Smooth muscle cell (in vitro differentiated cells): ENCODE results near the gene FAM167B. TPM values are rescaled to one million over a fixed set of nuclear protein-coding genes. Genes with fewer than 3 reads are reported as not detected.

Experiments used
- DNase-seq: peaks from one replicate; lab custom pipeline; 2025; ENCODE audit not compliant: unreplicated experiment; lab: John Stamatoyannopoulos, UW
- H2AFZ ChIP-seq: fragments of 200-600 bp; sonication (generic); 2 replicates; pipeline ENCODE4 v1.6.0; 2016; ENCODE audit warnings: antibody characterized with exemption, low read depth, mild to moderate bottlenecking
- H3F3A ChIP-seq: fragments of 200-600 bp; sonication (generic); 2 replicates; pipeline ENCODE4 v1.6.0; 2017; ENCODE audit warnings: antibody characterized with exemption, low read depth
- H3K27ac ChIP-seq: fragments of 200-600 bp; sonication (generic); 2 replicates; pipeline ENCODE4 v1.5.1; 2016; ENCODE audit warnings: low read depth, mild to moderate bottlenecking
- H3K27me3 ChIP-seq: fragments of 200-600 bp; sonication (generic); 2 replicates; pipeline ENCODE4 v1.6.1; 2016; ENCODE audit warnings: low read depth, mild to moderate bottlenecking
- H3K36me3 ChIP-seq: fragments of 200-600 bp; sonication (generic); 2 replicates; pipeline ENCODE4 v1.5.1; 2016; ENCODE audit warnings: low read depth
- H3K4me1 ChIP-seq: fragments of 200-600 bp; sonication (generic); 2 replicates; pipeline ENCODE4 v1.5.1; 2016; ENCODE audit warnings: low read depth
- H3K4me2 ChIP-seq: fragments of 200-600 bp; sonication (generic); 2 replicates; pipeline ENCODE4 v1.6.0; 2016; ENCODE audit warnings: mild to moderate bottlenecking
- H3K4me3 ChIP-seq: fragments of 200-600 bp; sonication (generic); 2 replicates; pipeline ENCODE4 v1.5.1; 2016; ENCODE audit warnings: mild to moderate bottlenecking
- H3K79me2 ChIP-seq: fragments of 200-600 bp; sonication (generic); 2 replicates; pipeline ENCODE4 v1.6.0; 2016; ENCODE audit warnings: low read depth, mild to moderate bottlenecking
- H3K9ac ChIP-seq: fragments of 200-600 bp; sonication (generic); 2 replicates; pipeline ENCODE4 v1.6.0; 2016; ENCODE audit warnings: low read depth
- H3K9me3 ChIP-seq: fragments of 200-600 bp; sonication (generic); replicated peaks from 2 replicates; pipeline ENCODE4 v1.5.1; 2016; ENCODE audit warnings: low read depth
- H4K20me1 ChIP-seq: fragments of 200-600 bp; sonication (generic); 2 replicates; pipeline ENCODE4 v1.6.0; 2016; ENCODE audit warnings: low read depth
- WGBS: methylation state at CpG from one replicate; pipeline ENCODE4 v1.1.7; 2016; ENCODE audit warnings: low lambda C conversion rate; 5-methylcytosine and 5-hydroxymethylcytosine counted together
- polyA plus RNA-seq: library from polyadenylated mRNA; unstranded; fragments of >200 nt; fragmentation: Nextera tagmentation; extraction: Ambion mirVana; gene quantifications from 2 replicates; pipeline ENCODE4 v1.2.1, GENCODE V29; 2016
- total RNA-seq: library from RNA; depleted of rRNA; stranded (reverse); fragments of >200 nt; gene quantifications from 2 replicates; pipeline ENCODE4 v1.2.3, GENCODE V29; 2014
- TF ChIP-seq, protein P1 (sequence below): fragments of 200-600 bp; sonication (generic); IDR thresholded peaks from 2 replicates; pipeline ENCODE4 v1.5.1; 2017; ENCODE audit warnings: borderline replicate concordance, mild to moderate bottlenecking, antibody characterized with exemption; ENCODE audit not compliant: insufficient read depth, poor library complexity, severe bottlenecking

Gene FAM167B
- total RNA-seq (0.31 TPM in 1 of 2 replicates, not detected in the other), polyA plus RNA-seq (0.39 TPM in 1 of 2 replicates, not detected in the other)

DNA sequence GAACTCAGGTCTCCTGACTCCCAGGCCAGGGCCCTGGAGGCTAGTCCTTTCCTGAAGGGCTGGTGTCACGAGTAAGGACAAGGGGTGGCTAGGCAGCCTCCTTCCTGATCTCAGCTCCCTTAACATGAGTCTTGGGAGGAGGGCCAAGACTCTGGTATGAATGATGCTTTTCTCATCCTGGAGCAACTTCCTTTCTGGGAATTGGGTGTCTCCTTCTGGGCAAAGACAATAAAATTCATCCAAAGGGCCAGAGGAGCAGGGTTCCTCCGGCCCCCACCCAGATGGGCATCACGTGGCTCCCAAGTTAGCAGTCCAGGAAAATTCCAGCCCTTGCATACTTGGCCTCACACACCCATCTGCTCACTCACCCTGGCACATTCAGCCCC, at the start of gene FAM167B:
Gene FAM167B (plus strand): TSS at position 335 of the 386 bp plus-strand sequence. CDS start 200 bp downstream, outside the sequence.
- 85% methylated on average over 3 of the region's 3 CpGs for WGBS
- H3K27me3 ChIP-seq: no peaks in the 10 kb centered on the region
- TF ChIP-seq, protein P1, sequence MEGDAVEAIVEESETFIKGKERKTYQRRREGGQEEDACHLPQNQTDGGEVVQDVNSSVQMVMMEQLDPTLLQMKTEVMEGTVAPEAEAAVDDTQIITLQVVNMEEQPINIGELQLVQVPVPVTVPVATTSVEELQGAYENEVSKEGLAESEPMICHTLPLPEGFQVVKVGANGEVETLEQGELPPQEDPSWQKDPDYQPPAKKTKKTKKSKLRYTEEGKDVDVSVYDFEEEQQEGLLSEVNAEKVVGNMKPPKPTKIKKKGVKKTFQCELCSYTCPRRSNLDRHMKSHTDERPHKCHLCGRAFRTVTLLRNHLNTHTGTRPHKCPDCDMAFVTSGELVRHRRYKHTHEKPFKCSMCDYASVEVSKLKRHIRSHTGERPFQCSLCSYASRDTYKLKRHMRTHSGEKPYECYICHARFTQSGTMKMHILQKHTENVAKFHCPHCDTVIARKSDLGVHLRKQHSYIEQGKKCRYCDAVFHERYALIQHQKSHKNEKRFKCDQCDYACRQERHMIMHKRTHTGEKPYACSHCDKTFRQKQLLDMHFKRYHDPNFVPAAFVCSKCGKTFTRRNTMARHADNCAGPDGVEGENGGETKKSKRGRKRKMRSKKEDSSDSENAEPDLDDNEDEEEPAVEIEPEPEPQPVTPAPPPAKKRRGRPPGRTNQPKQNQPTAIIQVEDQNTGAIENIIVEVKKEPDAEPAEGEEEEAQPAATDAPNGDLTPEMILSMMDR: no peak
- no peaks in the 10 kb centered on the region for H4K20me1 ChIP-seq
- no peaks in the 10 kb centered on the region for H3K36me3 ChIP-seq
- DNase-seq: no peak
- H3F3A ChIP-seq: no peaks in the 10 kb centered on the region
- H3K27ac ChIP-seq: no peak within 1 kb of the TSS
- no peak within 1 kb of the TSS for H2AFZ ChIP-seq
- H3K4me1 ChIP-seq: peaks cover 7% of the 10 kb centered on the region
- H3K9me3 ChIP-seq: no peaks in the 10 kb centered on the region
- H3K79me2 ChIP-seq: no peaks in the 10 kb centered on the region
- H3K4me2 ChIP-seq: no peak within 1 kb of the TSS
- no peak within 1 kb of the TSS for H3K4me3 ChIP-seq
- no peak within 1 kb of the TSS for H3K9ac ChIP-seq

DNA sequence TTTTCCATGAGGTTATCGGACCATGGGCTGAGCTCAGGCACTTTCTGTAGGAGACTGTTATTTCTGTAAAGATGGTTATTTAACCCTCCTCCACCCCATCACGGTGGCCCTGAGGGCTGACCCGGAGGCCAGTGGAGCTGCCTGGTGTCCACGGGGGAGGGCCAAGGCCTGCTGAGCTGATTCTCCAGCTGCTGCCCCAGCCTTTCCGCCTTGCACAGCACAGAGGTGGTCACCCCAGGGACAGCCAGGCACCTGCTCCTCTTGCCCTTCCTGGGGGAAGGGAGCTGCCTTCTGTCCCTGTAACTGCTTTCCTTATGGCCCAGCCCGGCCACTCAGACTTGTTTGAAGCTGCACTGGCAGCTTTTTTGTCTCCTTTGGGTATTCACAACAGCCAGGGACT, 49.2 kb upstream of the FAM167B start:
- Histone ChIP-seq H3K4me2 (no peak overlapping the region), H3K9ac (no peak overlapping the region), H3K4me3 (no peak overlapping the region), H3K4me1 (peaks cover 18% of the 10 kb centered on the region), H4K20me1 (peaks cover 11% of the 10 kb centered on the region), H3K27me3 (no peaks in the 10 kb centered on the region), H3K79me2 (no peaks in the 10 kb centered on the region), H3K9me3 (no peaks in the 10 kb centered on the region), H2AFZ (no peak overlapping the region), H3K36me3 (peaks cover 9% of the 10 kb centered on the region), H3F3A (peaks cover 40% of the 10 kb centered on the region), H3K27ac (peak overlapping the region; percentile 24)
- no peak for DNase-seq
- WGBS: 85% methylated on average over 6 of the region's 6 CpGs
- TF ChIP-seq, protein P1: no peak

DNA sequence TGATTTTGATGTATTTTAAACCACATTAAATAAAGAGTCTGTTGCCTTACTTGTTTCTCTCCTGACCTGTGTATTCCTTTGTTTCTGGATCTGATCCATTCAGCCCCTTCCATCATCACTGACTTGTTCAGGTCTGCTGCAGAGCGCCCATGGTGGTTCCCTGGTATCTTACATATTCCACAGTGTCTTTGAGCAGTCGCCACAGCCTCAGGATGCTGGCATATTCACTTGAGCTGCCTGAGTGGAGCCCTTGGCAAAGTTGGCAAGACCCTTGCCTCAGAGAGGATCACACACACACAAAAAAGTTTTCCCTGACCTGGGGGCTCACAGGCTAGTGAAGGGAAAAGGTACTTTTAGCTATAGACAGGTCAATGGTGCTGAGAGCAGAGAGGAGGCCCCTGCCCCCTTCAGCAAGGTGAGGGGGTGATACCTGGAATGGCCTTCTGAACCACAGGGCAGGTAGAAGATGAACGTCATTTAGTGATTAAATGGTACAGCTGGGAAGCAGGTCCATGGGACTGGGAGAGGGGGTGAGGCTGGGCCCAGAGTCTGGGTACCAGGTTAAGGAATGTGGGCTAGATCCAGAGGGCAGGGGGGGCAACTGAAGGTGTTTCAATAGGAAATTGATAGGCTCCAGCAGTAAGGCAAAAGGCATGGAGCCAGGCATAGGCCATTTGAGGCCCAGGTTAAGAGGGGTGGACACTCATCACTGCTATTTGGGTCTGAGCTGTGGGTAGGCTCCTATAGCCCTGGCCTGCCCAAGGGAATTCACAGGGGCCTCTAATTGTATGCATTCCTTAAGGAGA, 48.6 kb upstream of the FAM167B start:
- no peak for DNase-seq
- Histone ChIP-seq H2AFZ (no peak overlapping the region), H3K4me2 (no peak overlapping the region), H3K27ac (no peak overlapping the region), H3K9ac (no peak overlapping the region), H3K79me2 (no peaks in the 10 kb centered on the region), H3K36me3 (peaks cover 9% of the 10 kb centered on the region), H3F3A (peaks cover 40% of the 10 kb centered on the region), H3K27me3 (no peaks in the 10 kb centered on the region), H4K20me1 (peaks cover 11% of the 10 kb centered on the region), H3K4me3 (no peak overlapping the region), H3K4me1 (peaks cover 18% of the 10 kb centered on the region), H3K9me3 (no peaks in the 10 kb centered on the region)
- TF ChIP-seq, protein P1: no peak
- 94% methylated on average over 3 of the region's 3 CpGs for WGBS
